Activated naive CD4-positive, alpha-beta T cell treated with anti-CD3 and anti-CD28 coated beads for 36 hours (primary cell): ENCODE results near the gene RETREG3. TPM values are rescaled to one million over a fixed set of nuclear protein-coding genes. Genes with fewer than 3 reads are reported as not detected.
A peak's percentile ranks its signal among the peaks of the same experiment; 100 is the strongest.
"Not testable (repeated sequence)": the region's sequence is repeated elsewhere in the genome, so short reads cannot be mapped to it uniquely, and the experiment has no call there.

Experiments used
- CTCF ChIA-PET: fragments of 350-600 bp; sonication (Branson Sonifier 250); formaldehyde crosslinking; loops from one replicate; lab custom pipeline; 2021; ENCODE audit warnings: antibody characterized with exemption; lab: Charles Lee
- DNase-seq: peaks from one replicate; pipeline ENCODE4 v3.0.0-alpha.2; 2020
- H3K27ac Mint-ChIP-seq: one replicate; pipeline ENCODE4 v1.8.0; 2021; ENCODE audit warnings: mild to moderate bottlenecking, mixed read lengths
- H3K27me3 Mint-ChIP-seq: one replicate; pipeline ENCODE4 v1.8.0; 2021; ENCODE audit warnings: low read depth, mixed read lengths
- H3K36me3 Mint-ChIP-seq: one replicate; pipeline ENCODE4 v1.8.0; 2021; ENCODE audit warnings: low read depth, mixed read lengths
- H3K4me1 Mint-ChIP-seq: one replicate; pipeline ENCODE4 v1.8.0; 2021; ENCODE audit warnings: low read depth, mixed read lengths
- H3K4me3 Mint-ChIP-seq: one replicate; pipeline ENCODE4 v1.8.0; 2021; ENCODE audit warnings: mild to moderate bottlenecking, moderate library complexity, mixed read lengths
- H3K9me3 Mint-ChIP-seq: one replicate; pipeline ENCODE4 v1.8.0; 2021; ENCODE audit warnings: mixed read lengths
- intact Hi-C: fragments of 100-400 bp; cut with micrococcal nuclease; formaldehyde crosslinking; loops from one replicate; pipeline ENCODE4 v1.15.1; 2023
- total RNA-seq, 2 experiments: library from RNA; stranded (reverse); gene quantifications; one replicate each; pipeline ENCODE4 v1.2.3, GENCODE V29; 2021

RETREG3 gene
- total RNA-seq, 2 experiments from 2014 or later, result 28.6 to 33.5 TPM

- H3K27me3 Mint-ChIP-seq, result no peaks in the 10 kb centered on the region
- intact Hi-C loops, result no loop called here
- H3K36me3 Mint-ChIP-seq, result no peaks in the 10 kb centered on the region
- H3K4me3 Mint-ChIP-seq, result no peak overlapping the region
- no peak for DNase-seq
- CTCF ChIA-PET, result no interaction called here
- no peaks in the 10 kb centered on the region for H3K9me3 Mint-ChIP-seq
- H3K4me1 Mint-ChIP-seq, result no peaks in the 10 kb centered on the region
- no peak overlapping the region for H3K27ac Mint-ChIP-seq
These were observed 20.3 kb upstream of the RETREG3 start for GRCh38 chr17:42629411-42630009.

- CTCF ChIA-PET, result interaction anchor here (0.7 kb wide), 1 partner anchor 404 kb away, joined by 5 read pairs; no protein-coding TSS in a partner anchor
- H3K4me1 Mint-ChIP-seq, H3K27me3 Mint-ChIP-seq, H3K36me3 Mint-ChIP-seq, DNase-seq, H3K4me3 Mint-ChIP-seq, H3K9me3 Mint-ChIP-seq, intact Hi-C loops, H3K27ac Mint-ChIP-seq: not testable (repeated sequence)
These were observed 18.0 kb upstream of the RETREG3 start for GRCh38 chr17:42627032-42627764.

GRCh38 chr17:42623732-42624596 is 14.8 kb upstream of the RETREG3 start:
- CTCF ChIA-PET, result no interaction called here
- no peaks in the 10 kb centered on the region for H3K27me3 Mint-ChIP-seq
- intact Hi-C loops, result no loop called here
- no peak for DNase-seq
- H3K4me3 Mint-ChIP-seq, result no peak overlapping the region
- no peak overlapping the region for H3K27ac Mint-ChIP-seq
- no peaks in the 10 kb centered on the region for H3K36me3 Mint-ChIP-seq
- H3K9me3 Mint-ChIP-seq, result no peaks in the 10 kb centered on the region
- no peaks in the 10 kb centered on the region for H3K4me1 Mint-ChIP-seq

- Mint-ChIP-seq H3K4me3 (no peak overlapping the region), H3K27ac (no peak overlapping the region)
These were observed 14.1 kb upstream of the RETREG3 start for GRCh38 chr17:42623271-42623670.

GRCh38 chr17:42621987-42622386 is 12.8 kb upstream of the RETREG3 start:
- CTCF ChIA-PET, result interaction anchor here (0.6 to 0.7 kb wide), 2 partner anchors 44 to 142 kb away, joined by 3 to 4 read pairs; no protein-coding TSS in a partner anchor
- H3K27ac Mint-ChIP-seq, DNase-seq: not testable (repeated sequence)

More at GRCh38 chr17:42623271-42623670, 14.1 kb upstream of the RETREG3 start:
- Mint-ChIP-seq H3K27me3 (no peaks in the 10 kb centered on the region), H3K36me3 (no peaks in the 10 kb centered on the region), H3K4me1 (peaks cover 2% of the 10 kb centered on the region), H3K9me3 (no peaks in the 10 kb centered on the region)
- no peak for DNase-seq
- CTCF ChIA-PET, result no interaction called here
- intact Hi-C loops, result no loop called here

GRCh38 chr17:42618442-42619150 is 9.4 kb upstream of the RETREG3 start:
- Mint-ChIP-seq H3K36me3 (peaks cover 19% of the 10 kb centered on the region), H3K4me1 (peaks cover 4% of the 10 kb centered on the region), H3K27me3 (no peaks in the 10 kb centered on the region), H3K9me3 (no peaks in the 10 kb centered on the region), H3K27ac (no peak overlapping the region), H3K4me3 (no peak overlapping the region)
- intact Hi-C loops, result no loop called here
- CTCF ChIA-PET, result interaction anchor here (0.8 to 2.4 kb wide), 4 partner anchors 10 to 145 kb away, joined by 3 to 10 read pairs (median 4); partner anchors contain the start of gene PSMC3IP
- peak; percentile 13 for DNase-seq

More at GRCh38 chr17:42621987-42622386, 12.8 kb upstream of the RETREG3 start:
- H3K27me3 Mint-ChIP-seq, intact Hi-C loops, H3K4me1 Mint-ChIP-seq, H3K4me3 Mint-ChIP-seq, H3K9me3 Mint-ChIP-seq, H3K36me3 Mint-ChIP-seq: not testable (repeated sequence)

- no peak overlapping the region for H3K27ac Mint-ChIP-seq
- H3K9me3 Mint-ChIP-seq, result no peaks in the 10 kb centered on the region
- intact Hi-C loops, result no loop called here
- CTCF ChIA-PET, result interaction anchor here (0.8 to 2.4 kb wide), 4 partner anchors 10 to 146 kb away, joined by 3 to 10 read pairs (median 4); partner anchors contain the start of gene PSMC3IP
- H3K36me3 Mint-ChIP-seq, result peaks cover 22% of the 10 kb centered on the region
- peaks cover 4% of the 10 kb centered on the region for H3K4me1 Mint-ChIP-seq
- no peak for DNase-seq
- H3K4me3 Mint-ChIP-seq, result no peak overlapping the region
- no peaks in the 10 kb centered on the region for H3K27me3 Mint-ChIP-seq
These were observed 8.8 kb upstream of the RETREG3 start for GRCh38 chr17:42617956-42618431.

- Mint-ChIP-seq H3K36me3 (peaks cover 38% of the 10 kb centered on the region), H3K4me3 (no peak overlapping the region), H3K9me3 (no peaks in the 10 kb centered on the region), H3K4me1 (peaks cover 10% of the 10 kb centered on the region), H3K27ac (peak overlapping the region; percentile 19), H3K27me3 (no peaks in the 10 kb centered on the region)
- intact Hi-C loops, result no loop called here
- DNase-seq, result no peak
- CTCF ChIA-PET, result no interaction called here
These were observed 4.6 kb upstream of the RETREG3 start for GRCh38 chr17:42613699-42614295.

- Mint-ChIP-seq H3K27me3 (no peaks in the 10 kb centered on the region), H3K4me1 (peaks cover 19% of the 10 kb centered on the region), H3K27ac (no peak overlapping the region), H3K9me3 (no peaks in the 10 kb centered on the region), H3K4me3 (no peak overlapping the region), H3K36me3 (peaks cover 40% of the 10 kb centered on the region)
- CTCF ChIA-PET, result interaction anchor here (0.7 to 0.9 kb wide), 2 partner anchors 34 to 212 kb away, joined by 3 to 4 read pairs; partner anchors contain the start of genes BECN1 and PSMC3IP
- DNase-seq, result no peak
- intact Hi-C loops, result no loop called here
These were observed 2.8 kb upstream of the RETREG3 start for GRCh38 chr17:42612013-42612412.

GRCh38 chr17:42609814-42610801 is 934 bp upstream of the RETREG3 start:
- H3K4me1 Mint-ChIP-seq, result peaks cover 37% of the 10 kb centered on the region
- intact Hi-C loops, result loop anchor here (1.0 to 5.0 kb wide), 4 partner anchors 33 to 389 kb away; partner anchors contain the start of genes PSMC3IP, RPL27 and TUBG2
- H3K27ac Mint-ChIP-seq, result peak overlapping the region; percentile 80
- peak overlapping the region; percentile 100 for H3K4me3 Mint-ChIP-seq
- DNase-seq, result peak; percentile 24
- CTCF ChIA-PET, result interaction anchor here (2.2 to 2.9 kb wide), 2 partner anchors 31 to 70 kb away, joined by 15 to 30 read pairs; partner anchors contain the start of gene PSMC3IP
- H3K9me3 Mint-ChIP-seq, H3K27me3 Mint-ChIP-seq: not testable (repeated sequence)
- H3K36me3 Mint-ChIP-seq, result peaks cover 33% of the 10 kb centered on the region
